GM12892 (cell line): ENCODE data around the gene DTD2.

ENCODE experiments used
- DNase-seq: peaks from one replicate; pipeline ENCODE4 v3.0.0; 2011; ENCODE audit not compliant: insufficient read length
- FAIRE-seq: peaks from 2 replicates; lab custom pipeline; 2011; peaks lifted over from hg19 to GRCh38; lab: Jason Lieb, UNC
- POLR2A ChIP-seq: IDR thresholded peaks from 2 replicates; pipeline ENCODE4 v1.6.1; 2011; ENCODE audit warnings: low read depth, low read length, control low read depth
- POLR2AphosphoS5 ChIP-seq: IDR thresholded peaks from 2 replicates; pipeline ENCODE4 v1.6.1; 2011; ENCODE audit warnings: low read depth, low read length, control low read depth
- TAF1 ChIP-seq: IDR thresholded peaks from 2 replicates; pipeline ENCODE4 v1.6.1; 2011; ENCODE audit warnings: low read depth, mild to moderate bottlenecking, control low read depth, low read length, borderline replicate concordance

The DTD2 gene

DNA sequence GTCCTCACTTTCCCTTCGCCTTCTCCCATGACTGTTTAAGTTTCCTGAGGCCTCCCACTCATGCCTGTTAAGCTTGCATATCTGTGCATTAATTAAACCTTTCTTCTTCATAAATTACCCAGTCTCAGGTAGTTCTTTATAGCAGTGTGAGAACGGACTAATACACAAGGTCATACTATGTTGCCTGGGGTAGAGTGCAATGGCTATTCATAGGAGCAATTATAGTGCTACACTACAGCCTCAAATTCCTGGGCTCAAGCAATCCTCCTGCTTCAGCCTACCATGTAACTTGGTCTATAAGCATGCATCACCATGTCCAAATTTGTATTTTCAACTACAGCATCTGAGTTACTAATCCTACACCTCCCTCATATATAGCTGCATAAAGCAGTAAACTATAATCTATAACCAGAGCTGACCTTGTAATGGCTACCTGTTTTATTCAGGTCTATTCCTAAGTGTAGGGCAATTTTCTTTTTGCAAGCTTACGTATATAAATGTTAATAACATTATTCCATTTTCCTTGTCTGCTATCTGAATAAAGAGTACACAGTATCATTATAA lies 55.9 kb downstream of the DTD2 start:
- FAIRE-seq, result no peak
- no peak for TF ChIP-seq TAF1
- TF ChIP-seq POLR2A, result no peak
- no peak for TF ChIP-seq POLR2AphosphoS5
- no peak for DNase-seq

DNA sequence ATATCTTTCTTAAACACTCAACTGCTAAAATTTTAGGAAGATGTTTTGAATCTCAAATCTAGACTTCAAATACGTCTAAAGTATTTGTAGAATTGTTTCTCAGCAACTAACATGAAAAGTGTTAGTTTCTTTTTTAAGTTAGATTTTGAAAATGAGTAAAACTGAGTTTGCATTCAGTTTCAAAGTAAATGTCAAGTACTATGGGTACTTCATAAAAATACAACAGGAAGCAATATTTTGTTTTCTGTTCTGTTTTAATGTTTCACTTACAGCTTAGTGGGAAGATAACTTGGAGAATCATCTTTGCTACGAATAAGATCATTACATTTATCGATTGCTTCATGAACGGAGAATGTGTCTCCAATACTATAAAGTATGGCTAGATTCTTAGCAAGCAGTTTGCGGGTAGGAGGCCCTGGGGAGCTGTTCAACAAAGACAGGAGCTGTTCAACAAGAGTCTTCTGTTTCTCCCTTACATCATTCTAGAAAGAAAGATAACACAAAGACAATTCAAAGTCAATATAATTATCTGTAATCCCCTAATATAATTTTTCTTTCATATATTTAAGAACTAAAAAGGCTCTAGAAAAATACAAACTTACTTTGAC lies 57.2 kb downstream of the DTD2 start:
- DNase-seq, result no peak
- no peak for TF ChIP-seq POLR2AphosphoS5
- TF ChIP-seq POLR2A, result no peak
- TF ChIP-seq TAF1, result no peak
- peak; percentile 60 for FAIRE-seq
